H1 (cell line): ENCODE data around the gene ZNF550.

Source experiments
- CEBPB ChIP-seq: IDR thresholded peaks from 2 replicates; pipeline ENCODE4 v1.6.1; 2012; ENCODE audit warnings: low read depth, low read length
- CHD2 ChIP-seq: IDR thresholded peaks from 2 replicates; pipeline ENCODE4 v1.6.1; 2012; ENCODE audit warnings: low read length, improper control_type of control experiment
- EP300 ChIP-seq, 2 experiments: IDR thresholded peaks; 1 replicate in 1 of 2; 2 replicates in 1 of 2; pipeline ENCODE4 v1.6.1; 2011 to 2012; ENCODE audit warnings: low read depth in 2 of 2, low read length in 2 of 2, mild to moderate bottlenecking in 2 of 2, borderline replicate concordance in 1 of 2, inconsistent platforms in 1 of 2, moderate library complexity in 1 of 2
- NRF1 ChIP-seq: IDR thresholded peaks from 2 replicates; pipeline ENCODE4 v1.6.1; 2011; ENCODE audit warnings: mild to moderate bottlenecking, low read depth, low read length, improper control_type of control experiment
- POLR2A ChIP-seq, 2 experiments: IDR thresholded peaks; 1 replicate in 1 of 2; 2 replicates in 1 of 2; pipeline ENCODE4 v1.6.1; 2011; ENCODE audit warnings: low read depth in 2 of 2, low read length in 2 of 2, mild to moderate bottlenecking in 2 of 2; ENCODE audit errors: control extremely low read depth in 1 of 2
- RAD21 ChIP-seq, 2 experiments: IDR thresholded peaks in 1 of 2; conservative IDR thresholded peaks in 1 of 2; 2 replicates each; pipeline ENCODE4 v1.6.1; 2011; ENCODE audit warnings: low read depth in 2 of 2, low read length in 2 of 2, improper control_type of control experiment in 1 of 2, inconsistent platforms in 1 of 2, mild to moderate bottlenecking in 1 of 2, moderate library complexity in 1 of 2
- RXRA ChIP-seq: IDR thresholded peaks from 2 replicates; pipeline ENCODE4 v1.6.1; 2011; ENCODE audit warnings: low read depth, mild to moderate bottlenecking, low read length, moderate library complexity; ENCODE audit not compliant: insufficient read depth
- SAP30 ChIP-seq: fragments of 300-600 bp; sonication (generic); IDR thresholded peaks from 2 replicates; pipeline ENCODE4 v1.7.1; 2012; ENCODE audit warnings: low read length, moderate library complexity, mild to moderate bottlenecking, inconsistent platforms; ENCODE audit not compliant: insufficient read depth, insufficient replicate concordance
- SP1 ChIP-seq: IDR thresholded peaks from 2 replicates; pipeline ENCODE4 v1.6.1; 2011; ENCODE audit warnings: low read depth, low read length
- TF ChIP-seq, protein P1 (sequence below), 3 experiments: IDR thresholded peaks; 1 replicate in 2 of 3; 2 replicates in 1 of 3; pipeline versions ENCODE4 v1.5.1 to v1.6.1; 2011; ENCODE audit warnings: low read length in 3 of 3, mild to moderate bottlenecking in 3 of 3, inconsistent platforms in 2 of 3, low read depth in 1 of 3, moderate library complexity in 1 of 3; ENCODE audit not compliant: insufficient read depth in 1 of 3; ENCODE audit errors: control extremely low read depth in 1 of 3
- TF ChIP-seq, protein P2 (sequence below): IDR thresholded peaks from 2 replicates; pipeline ENCODE4 v1.6.1; 2012; ENCODE audit warnings: low read length, inconsistent platforms
- TF ChIP-seq, protein P3 (sequence below): IDR thresholded peaks from 2 replicates; pipeline ENCODE4 v1.6.1; 2011; ENCODE audit warnings: low read length, improper control_type of control experiment

DNA sequence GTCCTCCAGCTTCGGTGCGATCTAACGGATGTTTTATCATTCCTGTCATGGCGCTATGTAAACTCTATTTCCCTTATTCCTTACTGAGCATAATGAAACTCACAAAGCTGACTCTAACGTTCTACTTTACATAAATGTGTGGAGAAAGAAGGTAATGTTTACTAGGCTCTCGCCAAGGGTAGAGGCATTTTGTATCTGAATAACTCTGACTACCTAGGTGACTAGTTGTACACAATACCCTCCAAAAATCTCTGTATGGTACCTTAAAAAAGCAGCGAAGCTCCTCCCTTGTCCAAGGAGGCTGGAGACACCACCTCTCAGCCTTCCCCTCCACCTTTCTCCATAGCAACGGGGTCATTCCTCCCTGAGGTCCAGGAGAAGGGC lies 39.7 kb upstream of the ZNF550 start:
- TF ChIP-seq CHD2 (no peak), CEBPB (no peak), NRF1 (no peak), RXRA (no peak), POLR2A (IDR thresholded peaks at IDR 0.05; ENCODE audit: control extremely low read depth in 1 of 2, low read depth in 2 of 2, low read length in 2 of 2) (no peak), EP300 (IDR thresholded peaks at IDR 0.05; ENCODE audit: borderline replicate concordance in 1 of 2, low read depth in 2 of 2, low read length in 2 of 2) (no peak), SP1 (no peak), RAD21 (IDR thresholded peaks at IDR 0.05 in 1 of 2, conservative IDR thresholded peaks at IDR 0.05 in 1 of 2; ENCODE audit: low read depth in 2 of 2, low read length in 2 of 2) (no peak), SAP30 (no peak)
- TF ChIP-seq, protein P1, sequence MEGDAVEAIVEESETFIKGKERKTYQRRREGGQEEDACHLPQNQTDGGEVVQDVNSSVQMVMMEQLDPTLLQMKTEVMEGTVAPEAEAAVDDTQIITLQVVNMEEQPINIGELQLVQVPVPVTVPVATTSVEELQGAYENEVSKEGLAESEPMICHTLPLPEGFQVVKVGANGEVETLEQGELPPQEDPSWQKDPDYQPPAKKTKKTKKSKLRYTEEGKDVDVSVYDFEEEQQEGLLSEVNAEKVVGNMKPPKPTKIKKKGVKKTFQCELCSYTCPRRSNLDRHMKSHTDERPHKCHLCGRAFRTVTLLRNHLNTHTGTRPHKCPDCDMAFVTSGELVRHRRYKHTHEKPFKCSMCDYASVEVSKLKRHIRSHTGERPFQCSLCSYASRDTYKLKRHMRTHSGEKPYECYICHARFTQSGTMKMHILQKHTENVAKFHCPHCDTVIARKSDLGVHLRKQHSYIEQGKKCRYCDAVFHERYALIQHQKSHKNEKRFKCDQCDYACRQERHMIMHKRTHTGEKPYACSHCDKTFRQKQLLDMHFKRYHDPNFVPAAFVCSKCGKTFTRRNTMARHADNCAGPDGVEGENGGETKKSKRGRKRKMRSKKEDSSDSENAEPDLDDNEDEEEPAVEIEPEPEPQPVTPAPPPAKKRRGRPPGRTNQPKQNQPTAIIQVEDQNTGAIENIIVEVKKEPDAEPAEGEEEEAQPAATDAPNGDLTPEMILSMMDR (IDR thresholded peaks at IDR 0.05; ENCODE audit: control extremely low read depth in 1 of 3, insufficient read depth in 1 of 3, low read depth in 1 of 3, low read length in 3 of 3), result no peak
- TF ChIP-seq, protein P2, sequence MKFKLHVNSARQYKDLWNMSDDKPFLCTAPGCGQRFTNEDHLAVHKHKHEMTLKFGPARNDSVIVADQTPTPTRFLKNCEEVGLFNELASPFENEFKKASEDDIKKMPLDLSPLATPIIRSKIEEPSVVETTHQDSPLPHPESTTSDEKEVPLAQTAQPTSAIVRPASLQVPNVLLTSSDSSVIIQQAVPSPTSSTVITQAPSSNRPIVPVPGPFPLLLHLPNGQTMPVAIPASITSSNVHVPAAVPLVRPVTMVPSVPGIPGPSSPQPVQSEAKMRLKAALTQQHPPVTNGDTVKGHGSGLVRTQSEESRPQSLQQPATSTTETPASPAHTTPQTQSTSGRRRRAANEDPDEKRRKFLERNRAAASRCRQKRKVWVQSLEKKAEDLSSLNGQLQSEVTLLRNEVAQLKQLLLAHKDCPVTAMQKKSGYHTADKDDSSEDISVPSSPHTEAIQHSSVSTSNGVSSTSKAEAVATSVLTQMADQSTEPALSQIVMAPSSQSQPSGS, result no peak
- TF ChIP-seq, protein P3, sequence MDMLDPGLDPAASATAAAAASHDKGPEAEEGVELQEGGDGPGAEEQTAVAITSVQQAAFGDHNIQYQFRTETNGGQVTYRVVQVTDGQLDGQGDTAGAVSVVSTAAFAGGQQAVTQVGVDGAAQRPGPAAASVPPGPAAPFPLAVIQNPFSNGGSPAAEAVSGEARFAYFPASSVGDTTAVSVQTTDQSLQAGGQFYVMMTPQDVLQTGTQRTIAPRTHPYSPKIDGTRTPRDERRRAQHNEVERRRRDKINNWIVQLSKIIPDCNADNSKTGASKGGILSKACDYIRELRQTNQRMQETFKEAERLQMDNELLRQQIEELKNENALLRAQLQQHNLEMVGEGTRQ, result no peak
